Activated CD4-positive, CD25-positive, alpha-beta regulatory T cell treated with anti-CD3 and anti-CD28 coated beads, Interleukin-2, amount 50 U/mL, for 16 hours (primary cell): ENCODE results near the gene DACT1.

Source experiments
- DNase-seq: peaks from one replicate; pipeline ENCODE4 v3.0.0-alpha.2; 2020; ENCODE audit warnings: low read depth, low spot score

Gene DACT1

GRCh38 chr14:58666737-58667136, 29.0 kb downstream of the DACT1 start:
- no peak for DNase-seq

GRCh38 chr14:58667900-58668299, 30.1 kb downstream of the DACT1 start:
- DNase-seq = no peak

- no peak for DNase-seq
Observed at GRCh38 chr14:58668848-58669480, 31.2 kb downstream of the DACT1 start.

DNA sequence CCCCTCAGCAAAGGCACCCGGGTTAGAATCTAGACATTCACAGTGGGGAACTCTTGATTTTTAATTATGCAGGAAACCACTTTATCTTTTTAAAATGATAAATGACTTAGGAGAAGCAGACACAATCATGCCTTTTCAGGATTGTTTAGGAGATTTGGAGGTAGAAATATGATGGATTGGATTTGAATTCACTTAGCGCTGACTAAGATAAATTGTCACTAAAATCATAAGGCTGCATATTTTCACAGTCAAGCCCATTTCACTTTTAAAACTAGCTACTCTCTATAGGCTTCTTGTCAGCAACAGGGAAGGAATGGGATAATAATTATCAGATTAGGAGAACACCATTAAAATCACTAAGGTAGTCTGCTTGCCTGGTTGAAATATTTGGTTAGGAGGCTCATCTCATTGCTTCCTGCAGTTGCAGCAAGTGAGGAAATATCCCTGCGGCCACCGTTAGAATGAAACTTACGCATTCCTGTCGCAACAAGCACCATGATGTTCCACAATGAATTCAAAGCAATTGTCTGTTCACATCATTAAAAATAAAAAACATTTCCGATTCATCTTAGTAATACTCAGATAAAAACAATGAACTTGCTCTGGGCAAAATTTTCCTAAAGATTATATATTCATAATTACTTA, 31.9 kb downstream of the DACT1 start:
- DNase-seq = no peak

DNA sequence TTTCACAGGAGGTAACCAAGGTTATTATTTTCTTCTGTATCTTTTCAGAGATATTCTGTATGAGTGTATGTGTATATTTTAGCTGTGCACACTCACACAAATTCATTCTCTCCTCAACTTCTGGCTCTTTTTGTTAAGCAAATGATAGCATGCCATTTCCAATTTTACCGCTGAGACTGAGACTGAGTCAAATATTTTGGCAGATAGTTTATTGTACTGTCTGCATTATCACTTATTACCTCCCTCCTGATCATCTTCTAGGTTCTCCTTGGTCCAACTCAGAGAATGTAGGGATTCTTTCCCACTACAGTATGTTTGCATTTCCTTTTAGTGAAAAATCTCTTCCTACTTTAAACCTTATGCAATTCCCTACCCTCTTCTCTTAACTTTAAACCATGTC, 33.3 kb downstream of the DACT1 start:
- DNase-seq = no peak

- no peak for DNase-seq
Observed at GRCh38 chr14:58671436-58671835, 33.7 kb downstream of the DACT1 start.

DNA sequence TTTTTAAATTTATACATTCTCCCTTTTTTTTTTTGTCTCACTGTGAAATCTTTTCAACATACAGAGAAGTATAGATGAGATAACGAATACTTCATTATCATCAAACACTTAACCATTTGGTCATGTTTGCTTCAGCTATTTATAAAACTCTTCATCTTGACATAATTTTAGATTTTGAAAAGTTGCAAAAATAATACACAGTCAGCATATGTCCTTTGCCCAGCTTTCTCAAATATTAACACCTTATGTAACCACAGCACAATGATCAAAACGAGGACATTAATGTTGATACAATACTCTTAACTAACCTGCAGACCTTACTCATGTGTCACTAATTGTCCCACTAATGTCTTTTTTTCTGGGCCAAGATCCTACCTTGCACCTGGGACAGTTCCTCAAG, 36.0 kb downstream of the DACT1 start:
- DNase-seq = no peak

DNA sequence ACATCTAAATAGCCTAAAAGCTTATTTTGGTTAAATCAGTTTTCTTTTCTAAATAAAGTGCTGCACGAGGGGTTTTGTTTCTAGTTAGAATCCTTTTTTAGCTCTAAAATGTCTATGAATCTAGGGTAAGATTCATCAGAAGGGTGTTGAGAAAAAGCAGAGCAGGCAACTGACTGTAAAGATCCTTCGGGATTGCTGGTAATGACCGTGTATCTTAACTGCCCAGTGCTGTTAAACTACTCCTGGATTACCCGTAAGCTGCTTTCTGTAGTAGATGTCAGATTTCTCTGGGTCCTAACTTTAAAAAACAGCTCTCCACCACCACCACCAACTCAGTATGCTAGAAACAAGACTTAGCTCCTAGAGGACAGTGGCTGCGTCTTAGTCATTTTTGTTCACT, 39.2 kb downstream of the DACT1 start:
- DNase-seq = no peak

- no peak for DNase-seq
Observed at GRCh38 chr14:58677517-58677916, 39.8 kb downstream of the DACT1 start.

DNA sequence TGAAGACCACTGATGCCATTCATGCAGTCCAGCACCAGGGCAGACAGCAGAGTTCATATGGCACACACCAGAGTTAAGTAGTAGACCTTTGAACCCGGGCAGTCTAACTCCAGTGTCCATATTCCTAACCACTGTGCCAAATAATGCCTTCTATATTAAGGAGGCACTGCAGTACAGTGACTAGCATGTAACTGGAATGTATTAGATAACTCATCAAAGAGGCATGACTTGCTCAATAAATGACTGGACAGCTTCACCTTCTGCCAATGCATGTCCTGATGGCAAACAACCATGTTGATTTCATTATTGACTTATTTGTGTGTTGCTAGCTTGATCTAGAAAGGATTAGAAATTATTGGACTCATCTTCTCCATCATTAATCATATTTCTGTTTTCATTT, 40.2 kb downstream of the DACT1 start:
- DNase-seq = no peak

DNA sequence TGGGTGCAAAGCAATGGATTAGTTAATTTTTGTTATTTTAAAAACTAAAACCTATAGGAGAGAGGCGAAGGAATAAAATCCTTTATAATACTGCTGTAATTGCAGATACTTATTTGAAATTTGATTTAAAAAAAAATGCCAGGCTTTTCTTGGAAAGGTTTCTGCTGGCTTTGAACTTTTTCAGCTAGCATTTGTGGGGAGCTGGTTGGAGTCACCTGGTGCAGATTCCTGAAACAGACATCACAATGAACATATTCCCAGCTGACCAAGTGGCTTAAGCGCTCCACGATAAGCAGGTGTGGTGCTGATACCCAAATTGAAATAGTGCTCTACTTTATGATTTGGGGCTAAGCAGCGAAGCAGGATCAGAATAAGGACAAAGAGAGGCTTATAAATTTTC, 42.9 kb downstream of the DACT1 start:
- DNase-seq = no peak

DNA sequence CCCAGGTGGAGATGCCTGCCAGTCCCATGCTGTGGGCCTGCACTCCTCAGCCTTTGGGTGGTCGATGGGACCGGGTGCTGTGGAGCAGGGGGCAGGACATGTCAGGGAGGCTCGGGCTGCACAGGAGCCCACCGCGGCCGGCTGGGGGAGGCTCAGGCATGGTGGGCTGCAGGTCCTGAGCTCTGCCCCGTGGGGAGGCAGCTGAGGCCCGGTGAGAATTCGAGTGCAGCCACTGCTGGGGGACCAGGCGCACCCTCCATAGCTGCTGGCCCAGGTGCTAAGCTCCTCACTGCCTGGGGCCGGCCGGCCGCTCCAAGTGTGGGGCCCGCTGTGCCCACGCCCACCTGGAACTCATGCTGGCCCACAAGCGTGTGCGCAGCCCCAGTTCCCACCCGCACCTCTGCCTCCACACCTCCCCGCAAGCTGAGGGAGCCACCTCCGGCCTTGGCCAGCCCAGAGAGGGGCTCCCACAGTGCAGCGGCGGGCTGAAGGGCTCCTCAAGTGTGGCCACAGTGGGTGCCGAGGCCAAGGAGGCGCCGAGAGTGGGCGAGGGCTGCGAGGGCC, 49.6 kb downstream of the DACT1 start:
- no peak for DNase-seq

- DNase-seq = no peak
Observed at GRCh38 chr14:58690801-58691516, 53.2 kb downstream of the DACT1 start.

DNA sequence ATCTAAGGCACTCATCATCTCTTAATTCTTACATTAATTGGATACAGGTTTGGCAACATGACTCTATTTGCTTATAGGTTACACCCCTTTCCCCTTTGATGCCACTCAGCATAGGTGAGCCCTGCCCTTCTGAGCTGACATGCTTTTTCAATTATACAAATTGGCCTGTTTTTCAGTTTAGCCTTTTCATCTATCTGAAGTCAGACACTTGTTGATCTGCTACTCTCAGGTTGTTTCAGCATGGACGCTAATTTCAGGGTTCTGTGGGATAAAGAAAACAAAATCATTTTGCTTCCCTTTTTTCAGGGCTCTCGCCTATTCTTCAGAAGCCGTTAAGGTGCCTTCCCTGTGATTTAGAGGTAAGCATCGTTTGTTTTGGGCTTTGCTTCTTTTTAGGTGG, 55.3 kb downstream of the DACT1 start:
- no peak for DNase-seq

DNA sequence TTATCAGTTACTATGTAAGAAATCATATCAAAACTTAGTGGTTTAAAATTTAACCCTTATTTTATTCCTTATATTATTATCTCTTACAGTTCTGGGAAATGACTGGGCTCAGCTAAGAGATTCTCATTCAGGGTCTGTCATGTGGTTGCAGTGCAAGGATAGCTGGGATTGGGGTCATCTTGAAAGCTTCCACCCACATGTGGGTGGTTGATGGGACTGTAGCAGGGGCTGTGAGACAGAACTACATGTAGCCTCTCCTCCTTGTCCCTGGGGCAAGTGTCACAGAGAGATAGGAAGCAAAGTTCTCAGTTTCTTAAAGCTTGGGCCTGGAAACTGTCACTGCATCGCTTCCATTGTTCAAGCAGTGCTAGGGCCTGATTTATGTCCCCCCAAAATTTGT, 57.8 kb downstream of the DACT1 start:
- DNase-seq = no peak

DNA sequence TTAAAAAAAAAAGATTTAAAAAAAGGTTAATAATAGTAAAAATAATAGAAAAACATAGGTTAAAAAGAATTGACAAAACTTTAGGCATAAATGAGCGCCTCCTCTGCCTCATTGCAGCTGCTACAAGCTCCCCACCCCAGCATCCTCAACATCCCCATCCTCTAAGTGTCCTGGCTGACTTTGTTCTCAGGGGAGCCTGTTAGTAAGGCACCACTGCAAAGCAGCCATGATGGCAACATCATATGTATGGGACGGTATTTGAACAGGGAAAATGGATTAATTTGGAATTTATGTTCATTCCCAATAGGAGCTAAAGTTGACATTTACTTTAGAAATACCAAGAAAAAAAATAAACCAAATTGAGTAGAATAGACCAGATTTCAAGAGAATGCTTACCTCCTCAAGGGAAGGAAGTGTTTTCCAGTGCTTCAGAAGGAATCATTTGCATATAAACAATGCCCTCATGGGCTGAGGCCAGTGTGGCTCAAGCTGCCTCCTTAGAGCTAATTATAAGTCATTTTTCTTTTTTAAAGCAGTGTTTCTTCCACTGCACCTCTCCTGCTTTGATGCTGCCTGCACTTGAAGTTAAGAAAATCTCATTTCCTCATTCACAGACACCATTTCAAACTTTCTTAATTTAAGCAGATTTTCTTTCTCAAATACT, 59.6 kb downstream of the DACT1 start:
- no peak for DNase-seq
